IMR-90 (cell line): ENCODE results near the gene ADIRF. TPM values are rescaled to one million over a fixed set of nuclear protein-coding genes. Genes with fewer than 3 reads are reported as not detected.

Source experiments
- ATAC-seq: fragments of 200-7000 bp; cut with Tn5 transposase; 2 replicates; pipeline ENCODE4 v1.9.1; 2020; ENCODE audit warnings: low read depth, mild to moderate bottlenecking, moderate library complexity
- BruUV-seq: library from RNA; stranded (reverse); fragments of 400-500 nt; replicated peaks from 2 replicates; lab custom pipeline; 2021; lab: Mats Ljungman, UMichigan
- CTCF ChIA-PET: fragments of 300-600 bp; formaldehyde crosslinking; extraction: SDS; loops from one replicate; lab custom pipeline; 2021; ENCODE audit warnings: antibody characterized with exemption; lab: Yijun Ruan, JAX
- POLR2A ChIA-PET: fragments of 300-600 bp; sonication (Branson Sonifier 250); formaldehyde crosslinking; loops from one replicate; lab custom pipeline; 2022; ENCODE audit warnings: antibody characterized with exemption; ENCODE audit not compliant: unreplicated experiment; lab: Charles Lee
- DNase-seq: peaks from one replicate; pipeline ENCODE4 v3.0.0; 2013
- H2AFZ ChIP-seq: replicated peaks from 2 replicates; pipeline ENCODE3; 2013; ENCODE audit warnings: low read length, mild to moderate bottlenecking; ENCODE audit not compliant: poor library complexity
- H2AK5ac ChIP-seq: 2 replicates; pipeline ENCODE4 v1.6.1; 2013; ENCODE audit warnings: low read depth, low read length, inconsistent platforms
- H2AK9ac ChIP-seq: replicated peaks from 2 replicates; pipeline ENCODE3; 2013; ENCODE audit warnings: mild to moderate bottlenecking, low read depth, low read length, moderate library complexity; ENCODE audit not compliant: poor library complexity
- H2BK120ac ChIP-seq: 2 replicates; pipeline ENCODE4 v1.6.1; 2013; ENCODE audit warnings: low read depth, low read length, inconsistent platforms
- H2BK15ac ChIP-seq: 3 replicates; pipeline ENCODE4 v1.6.1; 2013; ENCODE audit warnings: low read depth, low read length, inconsistent platforms
- H2BK20ac ChIP-seq: 2 replicates; pipeline ENCODE4 v1.6.1; 2013; ENCODE audit warnings: low read depth, mild to moderate bottlenecking, inconsistent platforms, low read length, moderate library complexity
- H2BK5ac ChIP-seq: 2 replicates; pipeline ENCODE4 v1.6.1; 2013; ENCODE audit warnings: mild to moderate bottlenecking, low read depth, low read length, inconsistent platforms; ENCODE audit not compliant: poor library complexity, severe bottlenecking
- H3K14ac ChIP-seq: replicated peaks from 2 replicates; pipeline ENCODE4 v1.6.1; 2013; ENCODE audit warnings: low read depth, low read length, inconsistent platforms
- H3K18ac ChIP-seq: 2 replicates; pipeline ENCODE4 v1.6.1; 2013; ENCODE audit warnings: low read depth, low read length, control low read depth
- H3K23ac ChIP-seq: 2 replicates; pipeline ENCODE4 v1.6.1; 2013; ENCODE audit warnings: low read depth, low read length, inconsistent platforms
- H3K27ac ChIP-seq: 2 replicates; pipeline ENCODE4 v1.5.1; 2013; ENCODE audit warnings: mild to moderate bottlenecking, control low read depth, low read length; ENCODE audit not compliant: insufficient read depth
- H3K27me3 ChIP-seq: 2 replicates; pipeline ENCODE4 v1.6.1; 2013; ENCODE audit warnings: low read length; ENCODE audit not compliant: control insufficient read depth, insufficient read depth
- H3K36me3 ChIP-seq: 2 replicates; pipeline ENCODE4 v1.6.1; 2013; ENCODE audit warnings: low read length, mixed read lengths; ENCODE audit not compliant: control insufficient read depth, insufficient read depth
- H3K4ac ChIP-seq: 2 replicates; pipeline ENCODE4 v1.6.1; 2013; ENCODE audit warnings: low read depth, low read length, inconsistent platforms
- H3K4me1 ChIP-seq: 2 replicates; pipeline ENCODE4 v1.6.1; 2013; ENCODE audit warnings: low read length, mixed read lengths; ENCODE audit not compliant: control insufficient read depth, insufficient read depth
- H3K4me2 ChIP-seq: 2 replicates; pipeline ENCODE4 v1.6.1; 2013; ENCODE audit warnings: low read depth, mild to moderate bottlenecking, control low read depth, low read length, moderate library complexity
- H3K4me3 ChIP-seq: 2 replicates; pipeline ENCODE4 v1.5.1; 2013; ENCODE audit warnings: low read depth, mild to moderate bottlenecking, control low read depth, low read length, moderate library complexity; ENCODE audit not compliant: insufficient read depth
- H3K56ac ChIP-seq: 2 replicates; pipeline ENCODE4 v1.6.1; 2013; ENCODE audit warnings: low read length, inconsistent platforms; ENCODE audit not compliant: insufficient read depth; ENCODE audit errors: extremely low read depth
- H3K79me1 ChIP-seq, 2 experiments: 2 replicates each; pipeline ENCODE4 v1.6.1; 2013; ENCODE audit warnings: low read length in 2 of 2, inconsistent platforms in 1 of 2, low read depth in 1 of 2
- H3K9ac ChIP-seq: 2 replicates; pipeline ENCODE4 v1.6.1; 2013; ENCODE audit warnings: low read depth, low read length, control low read depth
- H3K9me1 ChIP-seq: 2 replicates; pipeline ENCODE4 v1.6.1; 2013; ENCODE audit warnings: low read length, inconsistent platforms; ENCODE audit not compliant: insufficient read depth
- H3K9me3 ChIP-seq: 2 replicates; pipeline ENCODE4 v1.6.1; 2013; ENCODE audit warnings: low read length; ENCODE audit not compliant: control insufficient read depth, insufficient read depth
- H4K20me1 ChIP-seq: 2 replicates; pipeline ENCODE4 v1.6.1; 2013; ENCODE audit warnings: low read length, inconsistent platforms; ENCODE audit not compliant: insufficient read depth
- H4K5ac ChIP-seq: 2 replicates; pipeline ENCODE4 v1.6.1; 2013; ENCODE audit warnings: mild to moderate bottlenecking, low read depth, low read length, control low read depth
- H4K8ac ChIP-seq, 2 experiments: 2 replicates each; pipeline ENCODE4 v1.6.1; 2013; ENCODE audit warnings: low read depth in 2 of 2, low read length in 2 of 2, control low read depth in 1 of 2, inconsistent platforms in 1 of 2
- H4K91ac ChIP-seq: 2 replicates; pipeline ENCODE4 v1.6.1; 2013; ENCODE audit warnings: low read depth, low read length, inconsistent platforms; ENCODE audit not compliant: insufficient read depth
- BHLHE40 ChIP-seq: fragments of 150-350 bp; IDR thresholded peaks from 2 replicates; pipeline ENCODE4 v1.6.1; 2016; ENCODE audit warnings: mild to moderate bottlenecking, low read depth, low read length
- CEBPB ChIP-seq: IDR thresholded peaks from 2 replicates; pipeline ENCODE4 v1.6.1; 2012; ENCODE audit warnings: low read depth, low read length, improper control_type of control experiment
- CHD1 ChIP-seq: IDR thresholded peaks from 2 replicates; pipeline ENCODE4 v1.6.1; 2012; ENCODE audit warnings: low read depth, low read length, improper control_type of control experiment
- CTCF ChIP-seq: conservative IDR thresholded peaks from 2 replicates; pipeline ENCODE4 v1.5.1; 2012; ENCODE audit warnings: mild to moderate bottlenecking, low read depth, low read length, improper control_type of control experiment
- ELK1 ChIP-seq: fragments of 150-350 bp; IDR thresholded peaks from 2 replicates; pipeline ENCODE4 v1.6.1; 2016; ENCODE audit warnings: low read depth, mild to moderate bottlenecking, low read length, moderate library complexity, borderline replicate concordance
- FOS ChIP-seq: fragments of 150-350 bp; IDR thresholded peaks from 2 replicates; pipeline ENCODE4 v1.6.1; 2016; ENCODE audit warnings: low read depth, low read length
- MAFK ChIP-seq: IDR thresholded peaks from 2 replicates; pipeline ENCODE4 v1.6.1; 2012; ENCODE audit warnings: low read depth, low read length, improper control_type of control experiment
- MAZ ChIP-seq: IDR thresholded peaks from 2 replicates; pipeline ENCODE4 v1.6.1; 2012; ENCODE audit warnings: low read depth, mild to moderate bottlenecking, low read length, improper control_type of control experiment, moderate library complexity, borderline replicate concordance
- MXI1 ChIP-seq: IDR thresholded peaks from 2 replicates; pipeline ENCODE4 v1.6.1; 2012; ENCODE audit warnings: low read depth, mild to moderate bottlenecking, low read length, moderate library complexity, borderline replicate concordance
- NFE2L2 ChIP-seq: fragments of 150-350 bp; IDR thresholded peaks from 2 replicates; pipeline ENCODE4 v1.6.1; 2016; ENCODE audit warnings: low read depth, mild to moderate bottlenecking, low read length
- POLR2A ChIP-seq: IDR thresholded peaks from 2 replicates; pipeline ENCODE4 v1.6.1; 2012; ENCODE audit warnings: mild to moderate bottlenecking, low read depth, low read length
- RAD21 ChIP-seq: IDR thresholded peaks from 2 replicates; pipeline ENCODE4 v1.6.1; 2012; ENCODE audit warnings: low read length, improper control_type of control experiment
- RCOR1 ChIP-seq: IDR thresholded peaks from 2 replicates; pipeline ENCODE4 v1.6.1; 2012; ENCODE audit warnings: mild to moderate bottlenecking, low read length, improper control_type of control experiment; ENCODE audit not compliant: insufficient replicate concordance
- RFX5 ChIP-seq: IDR thresholded peaks from 2 replicates; pipeline ENCODE4 v1.8.0; 2012; ENCODE audit warnings: low read depth, mild to moderate bottlenecking, low read length, moderate library complexity
- SMC3 ChIP-seq: fragments of 150-350 bp; IDR thresholded peaks from 2 replicates; pipeline ENCODE4 v1.6.1; 2016; ENCODE audit warnings: low read depth, mild to moderate bottlenecking, antibody characterized with exemption, low read length, moderate library complexity
- WGBS, 2 experiments: methylation state at CpG; one replicate each; pipeline versions ENCODE4 v1.1.5 to v1.1.7; 2013; ENCODE audit warnings: missing lambda C conversion rate in 2 of 2; ENCODE audit not compliant: insufficient read length in 1 of 2; ENCODE audit errors: extremely low coverage in 2 of 2; 5-methylcytosine and 5-hydroxymethylcytosine counted together
- dilution Hi-C: fragments of 300-500 bp; cut with HindIII; formaldehyde crosslinking; loops from one replicate; pipeline ENCODE4 v1.14.3; 2018; ENCODE audit warnings: low sequenced_read_pairs; ENCODE audit not compliant: unreplicated experiment
- in situ Hi-C: fragments of 300-500 bp; cut with MboI; formaldehyde crosslinking; loops from 3 replicates; pipeline ENCODE4 v1.14.3; 2019; ENCODE audit warnings: low sequenced_read_pairs, inconsistent platforms, mixed read lengths
- intact Hi-C: fragments of 100-400 bp; cut with micrococcal nuclease; formaldehyde crosslinking; loops from 2 replicates; pipeline ENCODE4 v1.10.0; 2022
- polyA plus RNA-seq, 3 experiments: library from polyadenylated mRNA; depleted of rRNA; stranded (reverse); fragments of >200 nt; gene quantifications; 2 replicates each; pipeline ENCODE4 v1.2.3, GENCODE V29; 2012; ENCODE audit warnings: low replicate concordance in 1 of 3
- total RNA-seq: library from RNA; depleted of rRNA; stranded (reverse); fragments of >200 nt; gene quantifications from 2 replicates; pipeline ENCODE4 v1.2.3, GENCODE V29; 2012

ADIRF gene
- total and polyA plus RNA-seq, 2 of the 4 experiments (the other 2 are of a cell fraction) = 2.3 to 7.2 TPM

GRCh38 chr10:86969421-86970041 is 1.2 kb downstream of the ADIRF start:
- intact Hi-C loops (loop anchor here (2.0 kb wide), 1 partner anchor 123 kb away; no protein-coding TSS in a partner anchor), in situ Hi-C loops (no loop called here), dilution Hi-C loops (no loop called here)
- DNase-seq (peak; percentile 57), ATAC-seq (peak; percentile 38)
- H2AK9ac ChIP-seq = peak overlapping the region; percentile 99
- H2BK20ac ChIP-seq = no peak overlapping the region
- peak overlapping the region; percentile 67 for H2AK5ac ChIP-seq
- WGBS, 2 experiments = 62% methylated on average over 4 of the region's 8 CpGs; no CpG with 5 or more reads in 1 of the 2 experiments
- H2BK120ac ChIP-seq = peak overlapping the region; percentile 20; the same call in 1 of the 2 replicates
- H3K14ac ChIP-seq = peak overlapping the region; percentile 37
- peak overlapping the region; percentile 1; the same call in 1 of the 2 replicates for H3K18ac ChIP-seq
- H2BK5ac ChIP-seq = peak overlapping the region; percentile 85
- H3K79me1 ChIP-seq = peaks cover 0 to 40% of the 10 kb centered on the region in 2 experiments; a peak in 3 of 4 replicates
- no peaks in the 10 kb centered on the region; the same call in 1 of the 2 replicates for H4K20me1 ChIP-seq
- H3K4me3 ChIP-seq = peak overlapping the region; percentile 75
- BruUV-seq = no TSS peak
- POLR2A ChIA-PET = no interaction called here
- H4K8ac ChIP-seq = peak overlapping the region in 1 of 2 experiments; percentile 64; a peak in 1 of 4 replicates
- no peak overlapping the region; the same call in 2 of the 3 replicates for H2BK15ac ChIP-seq
- peak overlapping the region; percentile 97 for H3K4me2 ChIP-seq
- H3K9me1 ChIP-seq = peaks cover 20% of the 10 kb centered on the region
- peak overlapping the region; percentile 92 for H2AFZ ChIP-seq
- H3K9me3 ChIP-seq = no peaks in the 10 kb centered on the region
- H3K56ac ChIP-seq = 0 out of 2 replicates have a peak overlapping the region, but pooled peaks have one; percentile 20
- peak overlapping the region; percentile 56; the same call in 1 of the 2 replicates for H4K91ac ChIP-seq
- H3K4ac ChIP-seq = peak overlapping the region; percentile 67
- peak overlapping the region; percentile 92 for H3K27ac ChIP-seq
- no peaks in the 10 kb centered on the region for H3K27me3 ChIP-seq
- CTCF ChIA-PET = interaction anchor here (0.6 kb wide), 1 partner anchor 15 kb away, joined by 3 read pairs; no protein-coding TSS in a partner anchor
- H3K23ac ChIP-seq = peak overlapping the region; percentile 49; the same call in 1 of the 2 replicates
- peaks cover 36% of the 10 kb centered on the region for H3K4me1 ChIP-seq
- peak overlapping the region; percentile 56 for H3K9ac ChIP-seq
- no peaks in the 10 kb centered on the region for H3K36me3 ChIP-seq
- H4K5ac ChIP-seq = no peak overlapping the region; the same call in 1 of the 2 replicates
- no peak for TF ChIP-seq BHLHE40
- TF ChIP-seq POLR2A = no peak
- TF ChIP-seq NFE2L2 = no peak
- TF ChIP-seq SMC3 = no peak
- TF ChIP-seq CTCF = no peak
- no peak for TF ChIP-seq CEBPB
- TF ChIP-seq FOS = no peak
- TF ChIP-seq RAD21 = no peak
- no peak for TF ChIP-seq CHD1
- TF ChIP-seq MAFK = no peak
- no peak for TF ChIP-seq ELK1
- no peak for TF ChIP-seq MAZ
- TF ChIP-seq RCOR1 = no peak
- TF ChIP-seq MXI1 = no peak
- no peak for TF ChIP-seq RFX5
